IMR-90 (cell line): ENCODE measurements around the gene TPTE. TPM values are rescaled to one million over a fixed set of nuclear protein-coding genes. Genes with fewer than 3 reads are reported as not detected.

Source experiments
- ATAC-seq: fragments of 200-7000 bp; cut with Tn5 transposase; 2 replicates; pipeline ENCODE4 v1.9.1; 2020; ENCODE audit warnings: low read depth, mild to moderate bottlenecking, moderate library complexity
- BruUV-seq: library from RNA; stranded (reverse); fragments of 400-500 nt; replicated peaks from 2 replicates; lab custom pipeline; 2021; lab: Mats Ljungman, UMichigan
- CTCF ChIA-PET: fragments of 300-600 bp; formaldehyde crosslinking; extraction: SDS; loops from one replicate; lab custom pipeline; 2021; ENCODE audit warnings: antibody characterized with exemption; lab: Yijun Ruan, JAX
- POLR2A ChIA-PET: fragments of 300-600 bp; sonication (Branson Sonifier 250); formaldehyde crosslinking; loops from one replicate; lab custom pipeline; 2022; ENCODE audit warnings: antibody characterized with exemption; ENCODE audit not compliant: unreplicated experiment; lab: Charles Lee
- DNase-seq: peaks from one replicate; pipeline ENCODE4 v3.0.0; 2013
- H2AFZ ChIP-seq: replicated peaks from 2 replicates; pipeline ENCODE3; 2013; ENCODE audit warnings: low read length, mild to moderate bottlenecking; ENCODE audit not compliant: poor library complexity
- H2AK5ac ChIP-seq: 2 replicates; pipeline ENCODE4 v1.6.1; 2013; ENCODE audit warnings: low read depth, low read length, inconsistent platforms
- H2AK9ac ChIP-seq: replicated peaks from 2 replicates; pipeline ENCODE3; 2013; ENCODE audit warnings: mild to moderate bottlenecking, low read depth, low read length, moderate library complexity; ENCODE audit not compliant: poor library complexity
- H2BK120ac ChIP-seq: 2 replicates; pipeline ENCODE4 v1.6.1; 2013; ENCODE audit warnings: low read depth, low read length, inconsistent platforms
- H2BK15ac ChIP-seq: 3 replicates; pipeline ENCODE4 v1.6.1; 2013; ENCODE audit warnings: low read depth, low read length, inconsistent platforms
- H2BK20ac ChIP-seq: 2 replicates; pipeline ENCODE4 v1.6.1; 2013; ENCODE audit warnings: low read depth, mild to moderate bottlenecking, inconsistent platforms, low read length, moderate library complexity
- H2BK5ac ChIP-seq: 2 replicates; pipeline ENCODE4 v1.6.1; 2013; ENCODE audit warnings: mild to moderate bottlenecking, low read depth, low read length, inconsistent platforms; ENCODE audit not compliant: poor library complexity, severe bottlenecking
- H3K14ac ChIP-seq: replicated peaks from 2 replicates; pipeline ENCODE4 v1.6.1; 2013; ENCODE audit warnings: low read depth, low read length, inconsistent platforms
- H3K18ac ChIP-seq: 2 replicates; pipeline ENCODE4 v1.6.1; 2013; ENCODE audit warnings: low read depth, low read length, control low read depth
- H3K23ac ChIP-seq: 2 replicates; pipeline ENCODE4 v1.6.1; 2013; ENCODE audit warnings: low read depth, low read length, inconsistent platforms
- H3K27ac ChIP-seq: 2 replicates; pipeline ENCODE4 v1.5.1; 2013; ENCODE audit warnings: mild to moderate bottlenecking, control low read depth, low read length; ENCODE audit not compliant: insufficient read depth
- H3K27me3 ChIP-seq: 2 replicates; pipeline ENCODE4 v1.6.1; 2013; ENCODE audit warnings: low read length; ENCODE audit not compliant: control insufficient read depth, insufficient read depth
- H3K36me3 ChIP-seq: 2 replicates; pipeline ENCODE4 v1.6.1; 2013; ENCODE audit warnings: low read length, mixed read lengths; ENCODE audit not compliant: control insufficient read depth, insufficient read depth
- H3K4ac ChIP-seq: 2 replicates; pipeline ENCODE4 v1.6.1; 2013; ENCODE audit warnings: low read depth, low read length, inconsistent platforms
- H3K4me1 ChIP-seq: 2 replicates; pipeline ENCODE4 v1.6.1; 2013; ENCODE audit warnings: low read length, mixed read lengths; ENCODE audit not compliant: control insufficient read depth, insufficient read depth
- H3K4me2 ChIP-seq: 2 replicates; pipeline ENCODE4 v1.6.1; 2013; ENCODE audit warnings: low read depth, mild to moderate bottlenecking, control low read depth, low read length, moderate library complexity
- H3K4me3 ChIP-seq: 2 replicates; pipeline ENCODE4 v1.5.1; 2013; ENCODE audit warnings: low read depth, mild to moderate bottlenecking, control low read depth, low read length, moderate library complexity; ENCODE audit not compliant: insufficient read depth
- H3K56ac ChIP-seq: 2 replicates; pipeline ENCODE4 v1.6.1; 2013; ENCODE audit warnings: low read length, inconsistent platforms; ENCODE audit not compliant: insufficient read depth; ENCODE audit errors: extremely low read depth
- H3K79me1 ChIP-seq, 2 experiments: 2 replicates each; pipeline ENCODE4 v1.6.1; 2013; ENCODE audit warnings: low read length in 2 of 2, inconsistent platforms in 1 of 2, low read depth in 1 of 2
- H3K9ac ChIP-seq: 2 replicates; pipeline ENCODE4 v1.6.1; 2013; ENCODE audit warnings: low read depth, low read length, control low read depth
- H3K9me1 ChIP-seq: 2 replicates; pipeline ENCODE4 v1.6.1; 2013; ENCODE audit warnings: low read length, inconsistent platforms; ENCODE audit not compliant: insufficient read depth
- H3K9me3 ChIP-seq: 2 replicates; pipeline ENCODE4 v1.6.1; 2013; ENCODE audit warnings: low read length; ENCODE audit not compliant: control insufficient read depth, insufficient read depth
- H4K20me1 ChIP-seq: 2 replicates; pipeline ENCODE4 v1.6.1; 2013; ENCODE audit warnings: low read length, inconsistent platforms; ENCODE audit not compliant: insufficient read depth
- H4K5ac ChIP-seq: 2 replicates; pipeline ENCODE4 v1.6.1; 2013; ENCODE audit warnings: mild to moderate bottlenecking, low read depth, low read length, control low read depth
- H4K8ac ChIP-seq, 2 experiments: 2 replicates each; pipeline ENCODE4 v1.6.1; 2013; ENCODE audit warnings: low read depth in 2 of 2, low read length in 2 of 2, control low read depth in 1 of 2, inconsistent platforms in 1 of 2
- H4K91ac ChIP-seq: 2 replicates; pipeline ENCODE4 v1.6.1; 2013; ENCODE audit warnings: low read depth, low read length, inconsistent platforms; ENCODE audit not compliant: insufficient read depth
- BHLHE40 ChIP-seq: fragments of 150-350 bp; IDR thresholded peaks from 2 replicates; pipeline ENCODE4 v1.6.1; 2016; ENCODE audit warnings: mild to moderate bottlenecking, low read depth, low read length
- CEBPB ChIP-seq: IDR thresholded peaks from 2 replicates; pipeline ENCODE4 v1.6.1; 2012; ENCODE audit warnings: low read depth, low read length, improper control_type of control experiment
- CHD1 ChIP-seq: IDR thresholded peaks from 2 replicates; pipeline ENCODE4 v1.6.1; 2012; ENCODE audit warnings: low read depth, low read length, improper control_type of control experiment
- CTCF ChIP-seq: conservative IDR thresholded peaks from 2 replicates; pipeline ENCODE4 v1.5.1; 2012; ENCODE audit warnings: mild to moderate bottlenecking, low read depth, low read length, improper control_type of control experiment
- FOS ChIP-seq: fragments of 150-350 bp; IDR thresholded peaks from 2 replicates; pipeline ENCODE4 v1.6.1; 2016; ENCODE audit warnings: low read depth, low read length
- MAFK ChIP-seq: IDR thresholded peaks from 2 replicates; pipeline ENCODE4 v1.6.1; 2012; ENCODE audit warnings: low read depth, low read length, improper control_type of control experiment
- MAZ ChIP-seq: IDR thresholded peaks from 2 replicates; pipeline ENCODE4 v1.6.1; 2012; ENCODE audit warnings: low read depth, mild to moderate bottlenecking, low read length, improper control_type of control experiment, moderate library complexity, borderline replicate concordance
- MXI1 ChIP-seq: IDR thresholded peaks from 2 replicates; pipeline ENCODE4 v1.6.1; 2012; ENCODE audit warnings: low read depth, mild to moderate bottlenecking, low read length, moderate library complexity, borderline replicate concordance
- NFE2L2 ChIP-seq: fragments of 150-350 bp; IDR thresholded peaks from 2 replicates; pipeline ENCODE4 v1.6.1; 2016; ENCODE audit warnings: low read depth, mild to moderate bottlenecking, low read length
- POLR2A ChIP-seq: IDR thresholded peaks from 2 replicates; pipeline ENCODE4 v1.6.1; 2012; ENCODE audit warnings: mild to moderate bottlenecking, low read depth, low read length
- RAD21 ChIP-seq: IDR thresholded peaks from 2 replicates; pipeline ENCODE4 v1.6.1; 2012; ENCODE audit warnings: low read length, improper control_type of control experiment
- RCOR1 ChIP-seq: IDR thresholded peaks from 2 replicates; pipeline ENCODE4 v1.6.1; 2012; ENCODE audit warnings: mild to moderate bottlenecking, low read length, improper control_type of control experiment; ENCODE audit not compliant: insufficient replicate concordance
- RFX5 ChIP-seq: IDR thresholded peaks from 2 replicates; pipeline ENCODE4 v1.8.0; 2012; ENCODE audit warnings: low read depth, mild to moderate bottlenecking, low read length, moderate library complexity
- SMC3 ChIP-seq: fragments of 150-350 bp; IDR thresholded peaks from 2 replicates; pipeline ENCODE4 v1.6.1; 2016; ENCODE audit warnings: low read depth, mild to moderate bottlenecking, antibody characterized with exemption, low read length, moderate library complexity
- USF2 ChIP-seq: fragments of 150-350 bp; IDR thresholded peaks from 2 replicates; pipeline ENCODE4 v1.6.1; 2017; ENCODE audit warnings: mild to moderate bottlenecking, antibody characterized with exemption, low read length, low read depth
- WGBS, 2 experiments: methylation state at CpG; one replicate each; pipeline versions ENCODE4 v1.1.5 to v1.1.7; 2013; ENCODE audit warnings: missing lambda C conversion rate in 2 of 2; ENCODE audit not compliant: insufficient read length in 1 of 2; ENCODE audit errors: extremely low coverage in 2 of 2; 5-methylcytosine and 5-hydroxymethylcytosine counted together
- dilution Hi-C: fragments of 300-500 bp; cut with HindIII; formaldehyde crosslinking; loops from one replicate; pipeline ENCODE4 v1.14.3; 2018; ENCODE audit warnings: low sequenced_read_pairs; ENCODE audit not compliant: unreplicated experiment
- in situ Hi-C: fragments of 300-500 bp; cut with MboI; formaldehyde crosslinking; loops from 3 replicates; pipeline ENCODE4 v1.14.3; 2019; ENCODE audit warnings: low sequenced_read_pairs, inconsistent platforms, mixed read lengths
- intact Hi-C: fragments of 100-400 bp; cut with micrococcal nuclease; formaldehyde crosslinking; loops from 2 replicates; pipeline ENCODE4 v1.10.0; 2022
- polyA plus RNA-seq, 3 experiments: library from polyadenylated mRNA; depleted of rRNA; stranded (reverse); fragments of >200 nt; gene quantifications; 2 replicates each; pipeline ENCODE4 v1.2.3, GENCODE V29; 2012; ENCODE audit warnings: low replicate concordance in 1 of 3
- total RNA-seq: library from RNA; depleted of rRNA; stranded (reverse); fragments of >200 nt; gene quantifications from 2 replicates; pipeline ENCODE4 v1.2.3, GENCODE V29; 2012

TPTE gene
- total and polyA plus RNA-seq, 2 of the 4 experiments (the other 2 are of a cell fraction), result not detected

- Histone ChIP-seq H4K5ac (no peak overlapping the region), H2BK5ac (no peak overlapping the region), H3K9ac (no peak overlapping the region), H2AFZ (no peak overlapping the region), H2BK120ac (no peak overlapping the region), H3K79me1 (no peaks in the 10 kb centered on the region), H2BK20ac (no peak overlapping the region), H4K8ac (no peak overlapping the region), H3K27ac (no peak overlapping the region), H3K56ac (no peak overlapping the region), H2AK9ac (no peak overlapping the region), H3K23ac (no peak overlapping the region), H3K4me3 (no peak overlapping the region), H3K9me3 (peaks cover 6% of the 10 kb centered on the region; the same call in 1 of the 2 replicates), H3K36me3 (no peaks in the 10 kb centered on the region), H4K20me1 (no peaks in the 10 kb centered on the region), H3K4me2 (no peak overlapping the region), H4K91ac (no peak overlapping the region), H3K4ac (no peak overlapping the region), H3K18ac (no peak overlapping the region), H2AK5ac (no peak overlapping the region), H3K4me1 (no peaks in the 10 kb centered on the region), H3K9me1 (no peaks in the 10 kb centered on the region), H3K14ac (no peak overlapping the region), H2BK15ac (no peak overlapping the region), H3K27me3 (no peaks in the 10 kb centered on the region)
- ChIA-PET POLR2A (no interaction called here), CTCF (no interaction called here)
- in situ Hi-C loops, result no loop called here
- DNase-seq, result no peak
- BruUV-seq, result no TSS peak
- intact Hi-C loops, result no loop called here
- dilution Hi-C loops, result no loop called here
- TF ChIP-seq CTCF (no peak), POLR2A (no peak), USF2 (no peak), NFE2L2 (no peak), BHLHE40 (no peak), CHD1 (no peak), MXI1 (no peak), MAFK (no peak), RFX5 (no peak), FOS (no peak), RAD21 (no peak), CEBPB (no peak), SMC3 (no peak), RCOR1 (no peak), MAZ (no peak)
- ATAC-seq, result no peak
- WGBS, 2 experiments, result 61% methylated on average over 40 of the region's 47 CpGs; no CpG with 5 or more reads in 1 of the 2 experiments
Observed at GRCh38 chr21:10627316-10627863, 106.0 kb downstream of the TPTE start.
